SK-N-MC (cell line): ENCODE results near the gene COL15A1.

Experiments used
- DNase-seq: peaks from one replicate; pipeline ENCODE4 v3.0.0-alpha.2; 2011; ENCODE audit warnings: low read depth, low spot score
- H3K27ac ChIP-seq: fragments of 200-600 bp; sonication (generic); 2 replicates; pipeline ENCODE4 v1.5.1; 2016; ENCODE audit warnings: mixed run types
- H3K36me3 ChIP-seq: fragments of 200-600 bp; sonication (generic); 2 replicates; pipeline ENCODE4 v1.6.1; 2017; ENCODE audit warnings: antibody characterized with exemption, low read length, mixed read lengths; ENCODE audit not compliant: insufficient read depth
- H3K4me3 ChIP-seq: fragments of 200-600 bp; sonication (generic); 2 replicates; pipeline ENCODE4 v1.5.1; 2016
- H3K9ac ChIP-seq: fragments of 200-600 bp; sonication (generic); 2 replicates; pipeline ENCODE4 v1.8.0; 2017; ENCODE audit warnings: mixed run types, mixed read lengths; ENCODE audit not compliant: insufficient read length
- H3K9me3 ChIP-seq: fragments of 200-600 bp; sonication (generic); 2 replicates; pipeline ENCODE4 v1.6.1; 2017; ENCODE audit warnings: low read depth, mild to moderate bottlenecking, antibody characterized with exemption, low read length, moderate library complexity, mixed read lengths
- EZH2 ChIP-seq: fragments of 200-600 bp; sonication (generic); IDR thresholded peaks from one replicate; pipeline ENCODE4 v1.6.1; 2017; ENCODE audit warnings: antibody characterized with exemption
- FOXP2 ChIP-seq: optimal IDR thresholded peaks from 2 replicates; pipeline ENCODE3; 2011; ENCODE audit warnings: mild to moderate bottlenecking, moderate library complexity; ENCODE audit not compliant: insufficient read depth; ENCODE audit errors: extremely low read length, control extremely low read depth
- POLR2AphosphoS5 ChIP-seq: IDR thresholded peaks from 2 replicates; pipeline ENCODE4 v1.6.1; 2012; ENCODE audit warnings: mild to moderate bottlenecking, low read depth, low read length, borderline replicate concordance

COL15A1 gene

GRCh38 chr9:99063522-99063921, 119.8 kb downstream of the COL15A1 start:
- no peaks in the 10 kb centered on the region for H3K9me3 ChIP-seq
- no peak overlapping the region for H3K27ac ChIP-seq
- no peak overlapping the region for H3K4me3 ChIP-seq
- TF ChIP-seq FOXP2 = no peak
- no peak for TF ChIP-seq POLR2AphosphoS5
- no peak for TF ChIP-seq EZH2
- DNase-seq = no peak
- no peaks in the 10 kb centered on the region for H3K36me3 ChIP-seq
- no peak overlapping the region for H3K9ac ChIP-seq

- no peak for DNase-seq
- no peak for TF ChIP-seq POLR2AphosphoS5
- no peak for TF ChIP-seq EZH2
- no peak for TF ChIP-seq FOXP2
- Histone ChIP-seq H3K9ac (no peak overlapping the region), H3K4me3 (no peak overlapping the region), H3K9me3 (no peaks in the 10 kb centered on the region), H3K27ac (no peak overlapping the region), H3K36me3 (no peaks in the 10 kb centered on the region)
These were observed 122.9 kb downstream of the COL15A1 start for GRCh38 chr9:99066571-99066970.

- no peak overlapping the region for H3K9ac ChIP-seq
- no peaks in the 10 kb centered on the region for H3K36me3 ChIP-seq
- H3K4me3 ChIP-seq = no peak overlapping the region
- H3K27ac ChIP-seq = no peak overlapping the region
- H3K9me3 ChIP-seq = no peaks in the 10 kb centered on the region
- DNase-seq = no peak
- no peak for TF ChIP-seq POLR2AphosphoS5
- no peak for TF ChIP-seq EZH2
- no peak for TF ChIP-seq FOXP2
These were observed 125.4 kb downstream of the COL15A1 start for GRCh38 chr9:99069075-99069474.

- Histone ChIP-seq H3K9me3 (no peaks in the 10 kb centered on the region), H3K36me3 (no peaks in the 10 kb centered on the region), H3K27ac (no peak overlapping the region), H3K4me3 (no peak overlapping the region), H3K9ac (no peak overlapping the region)
- no peak for DNase-seq
- TF ChIP-seq EZH2 = no peak
- no peak for TF ChIP-seq FOXP2
These were observed 125.8 kb downstream of the COL15A1 start for GRCh38 chr9:99069546-99069945.

- Histone ChIP-seq H3K9ac (no peak overlapping the region), H3K9me3 (no peaks in the 10 kb centered on the region), H3K27ac (no peak overlapping the region), H3K36me3 (no peaks in the 10 kb centered on the region), H3K4me3 (no peak overlapping the region)
- no peak for TF ChIP-seq EZH2
- no peak for TF ChIP-seq POLR2AphosphoS5
- no peak for TF ChIP-seq FOXP2
- DNase-seq = no peak
These were observed 127.0 kb downstream of the COL15A1 start for GRCh38 chr9:99070681-99071080.

- H3K9me3 ChIP-seq = no peaks in the 10 kb centered on the region
- H3K9ac ChIP-seq = no peak overlapping the region
- H3K27ac ChIP-seq = no peak overlapping the region
- DNase-seq = no peak
- no peaks in the 10 kb centered on the region for H3K36me3 ChIP-seq
- H3K4me3 ChIP-seq = no peak overlapping the region
- TF ChIP-seq POLR2AphosphoS5 = no peak
- no peak for TF ChIP-seq FOXP2
- no peak for TF ChIP-seq EZH2
These were observed 127.8 kb downstream of the COL15A1 start for GRCh38 chr9:99071313-99072039.

GRCh38 chr9:99072040-99072394, 128.3 kb downstream of the COL15A1 start:
- no peak for DNase-seq
- H3K36me3 ChIP-seq = no peaks in the 10 kb centered on the region
- H3K9me3 ChIP-seq = no peaks in the 10 kb centered on the region
- H3K4me3 ChIP-seq = no peak overlapping the region
- H3K27ac ChIP-seq = no peak overlapping the region
- no peak overlapping the region for H3K9ac ChIP-seq
- TF ChIP-seq FOXP2 (no peak), EZH2 (no peak), POLR2AphosphoS5 (no peak)

GRCh38 chr9:99073347-99073746, 129.6 kb downstream of the COL15A1 start:
- H3K36me3 ChIP-seq = no peaks in the 10 kb centered on the region
- H3K9ac ChIP-seq = no peak overlapping the region
- DNase-seq = no peak
- no peak for TF ChIP-seq POLR2AphosphoS5
- TF ChIP-seq EZH2 = no peak
- TF ChIP-seq FOXP2 = no peak
- no peaks in the 10 kb centered on the region for H3K9me3 ChIP-seq
- H3K27ac ChIP-seq = no peak overlapping the region
- H3K4me3 ChIP-seq = no peak overlapping the region

GRCh38 chr9:99073985-99074901, 130.5 kb downstream of the COL15A1 start:
- H3K4me3 ChIP-seq = no peak overlapping the region
- H3K9ac ChIP-seq = no peak overlapping the region
- TF ChIP-seq EZH2 = no peak
- TF ChIP-seq FOXP2 = no peak
- no peak for TF ChIP-seq POLR2AphosphoS5
- no peaks in the 10 kb centered on the region for H3K9me3 ChIP-seq
- H3K27ac ChIP-seq = no peak overlapping the region
- DNase-seq = no peak
- H3K36me3 ChIP-seq = no peaks in the 10 kb centered on the region
